Natural killer cell treated with Interleukin-12 subunit alpha and Interleukin-12 subunit beta and Interleukin-15 and Interleukin-18, amount 100 ng/mL, for 72 hours (primary cell): ENCODE results near the gene CNPY2. TPM values are rescaled to one million over a fixed set of nuclear protein-coding genes. Genes with fewer than 3 reads are reported as not detected.
"Not testable (repeated sequence)": the region's sequence is repeated elsewhere in the genome, so short reads cannot be mapped to it uniquely, and the experiment has no call there.

Source experiments
- ATAC-seq, 2 donors: fragments of 150-1000 bp; cut with Tn5 transposase in 1 of 2; sonication (Bioruptor Pico), chemical (Tn5 transposase) in 1 of 2; 2 replicates each; pipeline ENCODE4 v1.10.0; 2021
- DNase-seq: peaks from one replicate; pipeline ENCODE4 v3.0.0; 2022; ENCODE audit warnings: low spot score
- H3K27ac Mint-ChIP-seq, 2 donors: 1 replicate in 1 of 2; 2 replicates in 1 of 2; pipeline ENCODE4 v1.8.0; 2022; ENCODE audit warnings: mixed read lengths in 2 of 2, mild to moderate bottlenecking in 1 of 2, moderate library complexity in 1 of 2
- H3K27me3 Mint-ChIP-seq, 2 donors: 1 replicate in 1 of 2; 2 replicates in 1 of 2; pipeline ENCODE4 v1.8.0; 2022; ENCODE audit warnings: mixed read lengths in 2 of 2
- H3K36me3 Mint-ChIP-seq: one replicate; pipeline ENCODE4 v1.8.0; 2022; ENCODE audit warnings: mixed read lengths
- H3K4me1 Mint-ChIP-seq, 2 donors: 1 replicate in 1 of 2; 2 replicates in 1 of 2; pipeline ENCODE4 v1.8.0; 2022; ENCODE audit warnings: low read depth in 2 of 2, mixed read lengths in 2 of 2, mild to moderate bottlenecking in 1 of 2
- H3K4me3 Mint-ChIP-seq: one replicate; pipeline ENCODE4 v1.8.0; 2022; ENCODE audit warnings: mixed read lengths
- H3K9me3 Mint-ChIP-seq: 2 replicates; pipeline ENCODE4 v1.8.0; 2022; ENCODE audit warnings: mixed read lengths
- total RNA-seq, 2 donors: library from RNA; stranded (reverse); gene quantifications; one replicate each; pipeline ENCODE4 v1.2.3, GENCODE V29; 2022

Gene CNPY2
- total RNA-seq, 2 donors from 2014 or later = 132 to 162 TPM

- Mint-ChIP-seq H3K27me3 (no peaks in the 10 kb centered on the region), H3K27ac (peak overlapping the region; percentile 78 to 84), H3K36me3 (peaks cover 6% of the 10 kb centered on the region), H3K9me3 (no peaks in the 10 kb centered on the region), H3K4me3 (peak overlapping the region; percentile 57), H3K4me1 (peaks cover 21 to 23% of the 10 kb centered on the region in 2 donors)
- ATAC-seq (no peak), DNase-seq (no peak)
Observed at GRCh38 chr12:56339158-56339422, 23.3 kb upstream of the CNPY2 start.

- H3K27ac Mint-ChIP-seq = peak within 1 kb of the TSS; percentile 78 to 84
- H3K4me3 Mint-ChIP-seq = peak within 1 kb of the TSS; percentile 57
- peaks cover 6% of the 10 kb centered on the region for H3K36me3 Mint-ChIP-seq
Observed at GRCh38 chr12:56338308-56339157, 22.7 kb upstream of the CNPY2 start, which contains the start of gene IL23A. TSS of gene IL23A (plus strand) at chr12:56338884. CDS start at chr12:56339045, 161 bp downstream.

GRCh38 chr12:56337753-56338251, 22.0 kb upstream of the CNPY2 start:
- no peak overlapping the region for H3K4me3 Mint-ChIP-seq
- ATAC-seq (no peak), DNase-seq (no peak)
- no peaks in the 10 kb centered on the region for H3K36me3 Mint-ChIP-seq
- peaks cover 32 to 33% of the 10 kb centered on the region in 2 donors for H3K4me1 Mint-ChIP-seq
- H3K27me3 Mint-ChIP-seq = no peaks in the 10 kb centered on the region
- H3K27ac Mint-ChIP-seq = peak overlapping the region; percentile 78 to 84
- no peaks in the 10 kb centered on the region for H3K9me3 Mint-ChIP-seq

More at GRCh38 chr12:56338308-56339157, 22.7 kb upstream of the CNPY2 start, which contains the start of gene IL23A:
- DNase-seq (no peak), ATAC-seq (peak in 1 of 2 donors; percentile 39)
- Mint-ChIP-seq H3K4me1 (peaks cover 25 to 28% of the 10 kb centered on the region in 2 donors), H3K27me3 (no peaks in the 10 kb centered on the region), H3K9me3 (no peaks in the 10 kb centered on the region)

GRCh38 chr12:56336361-56337167, 20.8 kb upstream of the CNPY2 start:
- DNase-seq (no peak), ATAC-seq (no peak)
- no peaks in the 10 kb centered on the region for H3K9me3 Mint-ChIP-seq
- peak overlapping the region; percentile 34 to 41 for H3K27ac Mint-ChIP-seq
- H3K4me1 Mint-ChIP-seq = peaks cover 35 to 37% of the 10 kb centered on the region in 2 donors
- no peaks in the 10 kb centered on the region for H3K36me3 Mint-ChIP-seq
- no peak overlapping the region for H3K4me3 Mint-ChIP-seq
- no peaks in the 10 kb centered on the region for H3K27me3 Mint-ChIP-seq

GRCh38 chr12:56335527-56335926, 19.7 kb upstream of the CNPY2 start:
- not testable (repeated sequence) for H3K4me3 Mint-ChIP-seq, ATAC-seq
- H3K4me1 Mint-ChIP-seq = peaks cover 37 to 38% of the 10 kb centered on the region in 2 donors

GRCh38 chr12:56334490-56334793, 18.7 kb upstream of the CNPY2 start:
- Mint-ChIP-seq H3K9me3 (no peaks in the 10 kb centered on the region), H3K4me1 (peaks cover 36 to 37% of the 10 kb centered on the region in 2 donors), H3K27me3 (no peaks in the 10 kb centered on the region), H3K36me3 (no peaks in the 10 kb centered on the region), H3K27ac (peak overlapping the region; percentile 100), H3K4me3 (peak overlapping the region; percentile 94)
- DNase-seq (no peak), ATAC-seq (no peak)

More at GRCh38 chr12:56335527-56335926, 19.7 kb upstream of the CNPY2 start:
- not testable (repeated sequence) for H3K9me3 Mint-ChIP-seq, DNase-seq, H3K27ac Mint-ChIP-seq, H3K36me3 Mint-ChIP-seq, H3K27me3 Mint-ChIP-seq

GRCh38 chr12:56333679-56334489, 18.1 kb upstream of the CNPY2 start, which contains the start of gene PAN2:
TSS of gene PAN2 (minus strand) at chr12:56334000. CDS start at chr12:56333094, 906 bp downstream.
- Mint-ChIP-seq H3K4me3 (peak within 1 kb of the TSS; percentile 94), H3K27ac (peak within 1 kb of the TSS; percentile 100), H3K4me1 (peaks cover 31 to 32% of the 10 kb centered on the region in 2 donors), H3K27me3 (no peaks in the 10 kb centered on the region), H3K36me3 (no peaks in the 10 kb centered on the region), H3K9me3 (no peaks in the 10 kb centered on the region)
- DNase-seq = peak; percentile 97
- peak; percentile 99 to 100 for ATAC-seq

- Mint-ChIP-seq H3K27ac (peak overlapping the region; percentile 100), H3K4me1 (peaks cover 24 to 26% of the 10 kb centered on the region in 2 donors), H3K36me3 (no peaks in the 10 kb centered on the region), H3K4me3 (peak overlapping the region; percentile 94), H3K9me3 (no peaks in the 10 kb centered on the region), H3K27me3 (no peaks in the 10 kb centered on the region)
- ATAC-seq = peak; percentile 1 to 13
- no peak for DNase-seq
Observed at GRCh38 chr12:56333197-56333678, 17.4 kb upstream of the CNPY2 start.

- no peak for ATAC-seq
- no peaks in the 10 kb centered on the region for H3K9me3 Mint-ChIP-seq
Observed at GRCh38 chr12:56332512-56333196, 16.9 kb upstream of the CNPY2 start.

GRCh38 chr12:56330936-56331490, 15.2 kb upstream of the CNPY2 start:
- Mint-ChIP-seq H3K36me3 (no peaks in the 10 kb centered on the region), H3K4me3 (no peak overlapping the region), H3K27ac (peak overlapping the region in 1 of 2 donors; percentile 19), H3K4me1 (peaks cover 16 to 19% of the 10 kb centered on the region in 2 donors), H3K27me3 (no peaks in the 10 kb centered on the region), H3K9me3 (no peaks in the 10 kb centered on the region)
- DNase-seq (no peak), ATAC-seq (no peak)

More at GRCh38 chr12:56332512-56333196, 16.9 kb upstream of the CNPY2 start:
- H3K4me1 Mint-ChIP-seq = peaks cover 22 to 24% of the 10 kb centered on the region in 2 donors
- H3K36me3 Mint-ChIP-seq = no peaks in the 10 kb centered on the region
- no peaks in the 10 kb centered on the region for H3K27me3 Mint-ChIP-seq
- peak overlapping the region; percentile 94 for H3K4me3 Mint-ChIP-seq
- DNase-seq = no peak
- H3K27ac Mint-ChIP-seq = peak overlapping the region; percentile 100

GRCh38 chr12:56326533-56326932, 10.7 kb upstream of the CNPY2 start:
- ATAC-seq (no peak), DNase-seq (no peak)
- no peaks in the 10 kb centered on the region for H3K36me3 Mint-ChIP-seq
- H3K27ac Mint-ChIP-seq = no peak overlapping the region
- no peaks in the 10 kb centered on the region for H3K27me3 Mint-ChIP-seq
- no peaks in the 10 kb centered on the region for H3K9me3 Mint-ChIP-seq
- H3K4me3 Mint-ChIP-seq = no peak overlapping the region
- peaks cover 0 to 3% of the 10 kb centered on the region in 2 donors for H3K4me1 Mint-ChIP-seq

- DNase-seq (no peak), ATAC-seq (no peak)
- Mint-ChIP-seq H3K27ac (no peak overlapping the region), H3K27me3 (no peaks in the 10 kb centered on the region), H3K36me3 (no peaks in the 10 kb centered on the region), H3K4me3 (no peak overlapping the region), H3K9me3 (no peaks in the 10 kb centered on the region), H3K4me1 (no peaks in the 10 kb centered on the region)
Observed at GRCh38 chr12:56326126-56326525, 10.3 kb upstream of the CNPY2 start.
